Keratinocyte (primary cell): ENCODE data around the gene PROM1. TPM values are rescaled to one million over a fixed set of nuclear protein-coding genes. Genes with fewer than 3 reads are reported as not detected.

Experiments
- DNase-seq: peaks from one replicate; pipeline ENCODE4 v3.0.0-alpha.2; 2011; ENCODE audit warnings: low read depth, missing footprints, low spot score
- FAIRE-seq: peaks from 2 replicates; lab custom pipeline; 2011; peaks lifted over from hg19 to GRCh38; lab: Jason Lieb, UNC
- H2AFZ ChIP-seq: 2 replicates; pipeline ENCODE4 v1.6.0; 2012; ENCODE audit warnings: low read length, control low read depth, inconsistent platforms; ENCODE audit not compliant: control insufficient read depth
- H3K27ac ChIP-seq: 2 replicates; pipeline ENCODE4 v1.5.1; 2011; ENCODE audit warnings: low read length; ENCODE audit not compliant: control insufficient read depth, insufficient read depth
- H3K27me3 ChIP-seq: 3 replicates; pipeline ENCODE4 v1.6.0; 2011; ENCODE audit warnings: low read length; ENCODE audit not compliant: control insufficient read depth, insufficient read depth; ENCODE audit errors: extremely low read depth
- H3K36me3 ChIP-seq, 2 experiments: 2 replicates in 1 of 2; 3 replicates in 1 of 2; pipeline ENCODE4 v1.5.1; 2011; ENCODE audit warnings: low read length in 2 of 2, mild to moderate bottlenecking in 1 of 2; ENCODE audit not compliant: control insufficient read depth in 2 of 2, insufficient read depth in 2 of 2; ENCODE audit errors: extremely low read depth in 1 of 2
- H3K4me1 ChIP-seq: 3 replicates; pipeline ENCODE4 v1.5.1; 2011; ENCODE audit warnings: low read length; ENCODE audit not compliant: control insufficient read depth, insufficient read depth; ENCODE audit errors: extremely low read depth
- H3K4me2 ChIP-seq: 3 replicates; pipeline ENCODE4 v1.6.0; 2011; ENCODE audit warnings: low read depth, low read length; ENCODE audit not compliant: control insufficient read depth, insufficient read depth; ENCODE audit errors: extremely low read depth
- H3K4me3 ChIP-seq, 3 experiments: fragments of 200-600 bp in 1 of 3; sonication (generic) in 1 of 3; 2 replicates in 2 of 3; 3 replicates in 1 of 3; pipeline ENCODE4 v1.5.1; 2011 to 2016; ENCODE audit warnings: low read length in 3 of 3, mild to moderate bottlenecking in 3 of 3, control low read depth in 2 of 3, inconsistent platforms in 1 of 3, low read depth in 1 of 3, mixed read lengths in 1 of 3, mixed run types in 1 of 3, moderate library complexity in 1 of 3; ENCODE audit not compliant: control insufficient read depth in 2 of 3, insufficient read depth in 2 of 3; ENCODE audit errors: extremely low read depth in 1 of 3
- H3K79me2 ChIP-seq: 2 replicates; pipeline ENCODE4 v1.6.0; 2012; ENCODE audit warnings: low read length; ENCODE audit not compliant: control insufficient read depth, insufficient read depth
- H3K9ac ChIP-seq: 3 replicates; pipeline ENCODE4 v1.6.0; 2011; ENCODE audit warnings: low read length; ENCODE audit not compliant: control insufficient read depth, insufficient read depth; ENCODE audit errors: extremely low read depth
- H3K9me1 ChIP-seq: 3 replicates; pipeline ENCODE4 v1.6.0; 2011; ENCODE audit warnings: low read length; ENCODE audit not compliant: control insufficient read depth, insufficient read depth; ENCODE audit errors: extremely low read depth
- H3K9me3 ChIP-seq: 2 replicates; pipeline ENCODE4 v1.5.1; 2012; ENCODE audit warnings: low read depth, low read length; ENCODE audit not compliant: control insufficient read depth
- H4K20me1 ChIP-seq: 3 replicates; pipeline ENCODE4 v1.6.0; 2011; ENCODE audit warnings: low read length; ENCODE audit not compliant: control insufficient read depth, insufficient read depth; ENCODE audit errors: extremely low read depth
- EZH2 ChIP-seq: IDR thresholded peaks from one replicate; pipeline ENCODE4 v1.6.1; 2012; ENCODE audit warnings: inconsistent platforms, mild to moderate bottlenecking, low read length, moderate library complexity
- dilution Hi-C: fragments of 300-500 bp; cut with MboI; formaldehyde crosslinking; loops from one replicate; pipeline ENCODE4 v1.7.0; 2020; ENCODE audit warnings: low sequenced_read_pairs; ENCODE audit not compliant: extremely low pct_ligation_motif_present
- polyA plus RNA-seq, 5 experiments: library from polyadenylated mRNA; depleted of rRNA in 3 of 5; stranded (reverse) in 3 of 5; stranded (forward) in 1 of 5; unstranded in 1 of 5; fragments of >200 nt; gene quantifications; 1 replicate in 1 of 5; 2 replicates in 3 of 5; 3 replicates in 1 of 5; pipeline versions ENCODE4 v1.2.1 to v1.2.3, GENCODE V29; 2011 to 2012; ENCODE audit warnings: missing spikeins in 2 of 5, low read depth in 1 of 5, low replicate concordance in 1 of 5
- TF ChIP-seq, protein P1 (sequence below), 3 experiments: IDR thresholded peaks in 1 of 3; conservative IDR thresholded peaks in 1 of 3; optimal IDR thresholded peaks in 1 of 3; 2 replicates in 2 of 3; 3 replicates in 1 of 3; pipeline versions ENCODE3 to v1.5.1; 2011; ENCODE audit warnings: low read length in 3 of 3, mild to moderate bottlenecking in 3 of 3, moderate library complexity in 2 of 3, control low read depth in 1 of 3, inconsistent platforms in 1 of 3; ENCODE audit not compliant: insufficient read depth in 2 of 3; ENCODE audit errors: extremely low read depth in 1 of 3

PROM1 gene
- polyA plus RNA-seq, 1 donor (not counting 4 experiments of a cell fraction or from before 2014, with no cell fraction given) = not detected

DNA sequence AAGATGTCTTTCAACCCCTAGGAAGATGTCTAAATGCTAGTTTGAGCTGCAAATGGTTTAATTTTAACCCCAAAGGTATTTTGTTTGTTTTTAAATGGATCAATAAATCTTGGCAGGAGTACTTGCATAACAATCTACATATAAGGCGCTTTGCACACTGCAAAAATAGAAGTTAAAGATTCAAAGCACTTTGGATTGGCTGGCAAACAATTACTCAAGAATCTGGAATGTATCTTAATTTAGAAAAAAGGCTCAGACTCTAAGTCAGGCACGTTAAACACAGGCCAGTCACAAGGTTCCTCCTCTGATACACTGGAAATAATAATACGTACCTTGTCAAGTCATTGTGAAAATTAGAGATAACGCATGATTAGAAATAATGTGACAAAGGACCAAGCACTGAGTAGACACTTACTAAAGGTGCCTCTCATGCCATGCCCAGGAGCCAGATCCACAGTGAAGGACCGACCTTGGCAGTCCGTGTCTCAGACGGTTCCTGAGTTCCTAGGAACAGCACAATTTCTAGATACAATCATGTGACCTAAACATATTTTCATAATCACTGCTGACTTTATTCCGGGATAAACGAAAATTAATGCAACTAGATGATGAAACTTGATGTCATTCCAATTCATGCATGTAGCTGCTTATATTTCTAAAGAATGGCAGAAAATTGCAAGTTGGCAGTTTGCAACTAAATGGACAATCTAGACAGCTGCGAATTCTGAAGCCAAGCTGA, 49.6 kb downstream of the PROM1 start:
- FAIRE-seq = no peak
- peak overlapping the region; percentile 8 for H2AFZ ChIP-seq
- no peaks in the 10 kb centered on the region for H3K79me2 ChIP-seq
- no peak overlapping the region for H3K4me3 ChIP-seq
- no peaks in the 10 kb centered on the region for H3K36me3 ChIP-seq
- DNase-seq = no peak
- H3K27ac ChIP-seq = no peak overlapping the region
- H4K20me1 ChIP-seq = no peaks in the 10 kb centered on the region
- dilution Hi-C loops = no loop called here
- no peak overlapping the region for H3K9ac ChIP-seq
- peak overlapping the region; percentile 33 for H3K4me2 ChIP-seq
- no peaks in the 10 kb centered on the region for H3K9me1 ChIP-seq
- no peak for TF ChIP-seq EZH2
- TF ChIP-seq, protein P1, sequence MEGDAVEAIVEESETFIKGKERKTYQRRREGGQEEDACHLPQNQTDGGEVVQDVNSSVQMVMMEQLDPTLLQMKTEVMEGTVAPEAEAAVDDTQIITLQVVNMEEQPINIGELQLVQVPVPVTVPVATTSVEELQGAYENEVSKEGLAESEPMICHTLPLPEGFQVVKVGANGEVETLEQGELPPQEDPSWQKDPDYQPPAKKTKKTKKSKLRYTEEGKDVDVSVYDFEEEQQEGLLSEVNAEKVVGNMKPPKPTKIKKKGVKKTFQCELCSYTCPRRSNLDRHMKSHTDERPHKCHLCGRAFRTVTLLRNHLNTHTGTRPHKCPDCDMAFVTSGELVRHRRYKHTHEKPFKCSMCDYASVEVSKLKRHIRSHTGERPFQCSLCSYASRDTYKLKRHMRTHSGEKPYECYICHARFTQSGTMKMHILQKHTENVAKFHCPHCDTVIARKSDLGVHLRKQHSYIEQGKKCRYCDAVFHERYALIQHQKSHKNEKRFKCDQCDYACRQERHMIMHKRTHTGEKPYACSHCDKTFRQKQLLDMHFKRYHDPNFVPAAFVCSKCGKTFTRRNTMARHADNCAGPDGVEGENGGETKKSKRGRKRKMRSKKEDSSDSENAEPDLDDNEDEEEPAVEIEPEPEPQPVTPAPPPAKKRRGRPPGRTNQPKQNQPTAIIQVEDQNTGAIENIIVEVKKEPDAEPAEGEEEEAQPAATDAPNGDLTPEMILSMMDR (optimal IDR thresholded peaks at IDR 0.05 in 1 of 3, IDR thresholded peaks at IDR 0.05 in 1 of 3, conservative IDR thresholded peaks at IDR 0.05 in 1 of 3; ENCODE audit: extremely low read depth in 1 of 3, insufficient read depth in 2 of 3, low read length in 3 of 3) = no peak
- no peaks in the 10 kb centered on the region for H3K4me1 ChIP-seq
- H3K9me3 ChIP-seq = no peaks in the 10 kb centered on the region
- peaks cover 7% of the 10 kb centered on the region for H3K27me3 ChIP-seq

DNA sequence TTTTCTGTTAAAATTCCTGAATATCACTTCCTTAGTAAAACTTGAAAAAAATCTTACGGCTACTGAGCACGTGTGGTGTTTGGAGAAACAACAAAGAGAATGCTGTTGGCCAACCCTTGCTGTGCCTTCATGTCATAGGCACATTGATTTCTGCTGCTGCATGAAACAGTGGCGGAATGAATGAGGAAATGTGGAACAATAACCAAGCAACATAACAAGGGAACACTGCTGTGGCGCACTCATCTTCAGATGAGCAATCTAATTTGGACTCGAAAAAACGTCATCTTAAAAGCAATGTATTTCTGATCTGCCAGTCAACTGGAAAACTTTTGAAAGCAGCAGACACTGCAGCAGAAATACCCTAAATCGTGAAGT, 51.4 kb downstream of the PROM1 start:
- no peaks in the 10 kb centered on the region for H4K20me1 ChIP-seq
- TF ChIP-seq, protein P1 (optimal IDR thresholded peaks at IDR 0.05 in 1 of 3, IDR thresholded peaks at IDR 0.05 in 1 of 3, conservative IDR thresholded peaks at IDR 0.05 in 1 of 3; ENCODE audit: extremely low read depth in 1 of 3, insufficient read depth in 2 of 3, low read length in 3 of 3) = no peak
- TF ChIP-seq EZH2 = no peak
- no peak overlapping the region for H3K4me3 ChIP-seq
- DNase-seq = no peak
- H3K36me3 ChIP-seq = no peaks in the 10 kb centered on the region
- H3K27ac ChIP-seq = no peak overlapping the region
- no peaks in the 10 kb centered on the region for H3K9me3 ChIP-seq
- H3K79me2 ChIP-seq = no peaks in the 10 kb centered on the region
- dilution Hi-C loops = no loop called here
- FAIRE-seq = no peak
- H3K27me3 ChIP-seq = peaks cover 7% of the 10 kb centered on the region
- no peak overlapping the region for H3K4me2 ChIP-seq
- H3K9me1 ChIP-seq = no peaks in the 10 kb centered on the region
- H3K4me1 ChIP-seq = no peaks in the 10 kb centered on the region
- H2AFZ ChIP-seq = no peak overlapping the region
- H3K9ac ChIP-seq = no peak overlapping the region
